Uterus (tissue), 4 donors: ENCODE measurements around the gene MGST2. TPM values are rescaled to one million over a fixed set of nuclear protein-coding genes. Genes with fewer than 3 reads are reported as not detected.

ENCODE experiments used
- DNase-seq, 2 donors: peaks; one replicate each; pipeline ENCODE4 v3.0.0-alpha.2; 2019 to 2020
- H3K27ac ChIP-seq, 2 donors: fragments of 200-600 bp; sonication (generic); 1 replicate in 1 of 2; 2 replicates in 1 of 2; pipeline ENCODE4 v1.5.1; 2016 to 2018
- H3K27me3 ChIP-seq, 2 donors: fragments of 200-600 bp; sonication (generic); one replicate each; pipeline ENCODE4 v1.5.1; 2018 to 2019; ENCODE audit warnings: control low read depth in 1 of 2
- H3K36me3 ChIP-seq, 2 donors: fragments of 200-600 bp; sonication (generic); one replicate each; pipeline ENCODE4 v1.5.1; 2019; ENCODE audit warnings: control low read depth in 1 of 2
- H3K4me1 ChIP-seq, 2 donors: fragments of 200-600 bp; sonication (generic); one replicate each; pipeline ENCODE4 v1.5.1; 2018 to 2019; ENCODE audit warnings: control low read depth in 1 of 2
- H3K4me3 ChIP-seq, 2 donors: fragments of 200-600 bp; sonication (generic); 1 replicate in 1 of 2; 2 replicates in 1 of 2; pipeline ENCODE4 v1.5.1; 2018 to 2019; ENCODE audit warnings: mild to moderate bottlenecking in 1 of 2
- H3K9me3 ChIP-seq, 2 donors: fragments of 200-600 bp; sonication (generic); one replicate each; pipeline ENCODE4 v1.5.1; 2019; ENCODE audit warnings: control low read depth in 1 of 2
- POLR2A ChIP-seq, 2 donors: fragments of 450-650 bp; IDR thresholded peaks; one replicate each; pipeline ENCODE4 v1.6.1; 2016; ENCODE audit warnings: antibody characterized with exemption in 2 of 2, mild to moderate bottlenecking in 1 of 2, moderate library complexity in 1 of 2
- intact Hi-C: fragments of 100-400 bp; cut with DNase I; formaldehyde crosslinking; loops from one replicate; pipeline ENCODE4 v1.15.1; 2023; ENCODE audit warnings: low total_unique reads
- total RNA-seq, 4 donors: library from RNA; depleted of rRNA in 3 of 4; stranded (reverse); fragments of >200 nt in 3 of 4; gene quantifications; one replicate each; pipeline versions ENCODE4 v1.1.0 to v1.2.4, GENCODE V29; 2014 to 2023
- TF ChIP-seq, protein P1 (sequence below), 4 experiments: fragments of 200-600 bp in 2 of 4; fragments of 450-650 bp in 2 of 4; sonication (generic) in 2 of 4; IDR thresholded peaks; one replicate each; pipeline ENCODE4 v1.5.1; 2016 to 2019; ENCODE audit warnings: antibody characterized with exemption in 4 of 4, mild to moderate bottlenecking in 2 of 4, moderate library complexity in 1 of 4
- donor health status: DM: yes; HTN: yes; CAD: no.

Gene MGST2
- total RNA-seq, 4 donors from 2014 or later, result 19.4 to 141 (median 40.7) TPM

DNA sequence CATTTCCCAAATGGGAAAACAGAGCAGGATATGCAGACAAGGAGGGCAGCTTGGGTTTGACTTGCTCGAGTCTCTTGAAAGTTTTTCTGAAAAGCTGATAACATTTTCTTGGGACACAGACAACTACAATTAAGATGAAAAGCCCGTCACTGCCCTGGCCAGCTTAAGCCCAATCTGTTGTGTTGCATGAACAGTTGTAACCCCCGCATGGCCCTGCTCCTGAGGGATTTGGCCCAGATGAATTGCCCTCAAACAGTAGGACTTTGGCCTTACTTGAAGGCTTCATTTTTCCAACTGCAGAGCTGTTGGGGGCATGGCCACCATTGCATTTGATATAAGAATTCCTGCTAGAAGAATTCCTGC is 40.5 kb upstream of the MGST2 start:
- TF ChIP-seq, protein P1, sequence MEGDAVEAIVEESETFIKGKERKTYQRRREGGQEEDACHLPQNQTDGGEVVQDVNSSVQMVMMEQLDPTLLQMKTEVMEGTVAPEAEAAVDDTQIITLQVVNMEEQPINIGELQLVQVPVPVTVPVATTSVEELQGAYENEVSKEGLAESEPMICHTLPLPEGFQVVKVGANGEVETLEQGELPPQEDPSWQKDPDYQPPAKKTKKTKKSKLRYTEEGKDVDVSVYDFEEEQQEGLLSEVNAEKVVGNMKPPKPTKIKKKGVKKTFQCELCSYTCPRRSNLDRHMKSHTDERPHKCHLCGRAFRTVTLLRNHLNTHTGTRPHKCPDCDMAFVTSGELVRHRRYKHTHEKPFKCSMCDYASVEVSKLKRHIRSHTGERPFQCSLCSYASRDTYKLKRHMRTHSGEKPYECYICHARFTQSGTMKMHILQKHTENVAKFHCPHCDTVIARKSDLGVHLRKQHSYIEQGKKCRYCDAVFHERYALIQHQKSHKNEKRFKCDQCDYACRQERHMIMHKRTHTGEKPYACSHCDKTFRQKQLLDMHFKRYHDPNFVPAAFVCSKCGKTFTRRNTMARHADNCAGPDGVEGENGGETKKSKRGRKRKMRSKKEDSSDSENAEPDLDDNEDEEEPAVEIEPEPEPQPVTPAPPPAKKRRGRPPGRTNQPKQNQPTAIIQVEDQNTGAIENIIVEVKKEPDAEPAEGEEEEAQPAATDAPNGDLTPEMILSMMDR (IDR thresholded peaks at IDR 0.05), result no peak
- no peak for TF ChIP-seq POLR2A (IDR thresholded peaks at IDR 0.05)
- Histone ChIP-seq H3K36me3 (no peaks in the 10 kb centered on the region), H3K27me3 (no peaks in the 10 kb centered on the region), H3K27ac (no peak overlapping the region), H3K9me3 (no peaks in the 10 kb centered on the region), H3K4me3 (no peak overlapping the region), H3K4me1 (no peaks in the 10 kb centered on the region)
- DNase-seq, result no peak
- intact Hi-C loops, result no loop called here

DNA sequence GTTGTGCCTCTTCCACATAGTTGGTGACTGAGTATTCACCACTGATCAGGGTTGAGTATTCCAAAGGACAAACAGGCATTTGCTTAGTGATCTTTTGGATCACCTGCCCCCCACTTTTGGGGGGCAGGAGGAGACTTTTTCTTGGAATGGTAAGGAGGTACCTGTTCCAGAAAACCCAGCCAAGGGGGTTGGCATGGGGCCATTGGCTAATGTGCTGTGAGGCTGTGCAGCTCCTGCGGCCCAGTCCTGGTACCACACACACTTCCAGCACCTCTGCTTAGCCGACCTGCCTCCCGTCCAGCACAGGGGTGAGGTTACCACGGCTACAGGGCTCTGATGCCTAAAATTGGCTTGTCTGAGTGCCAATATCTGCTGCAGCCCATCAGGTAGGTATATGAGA is 40.1 kb upstream of the MGST2 start:
- no peak overlapping the region for H3K27ac ChIP-seq
- no peaks in the 10 kb centered on the region for H3K9me3 ChIP-seq
- no peaks in the 10 kb centered on the region for H3K27me3 ChIP-seq
- intact Hi-C loops, result no loop called here
- DNase-seq, result no peak
- no peaks in the 10 kb centered on the region for H3K36me3 ChIP-seq
- no peak for TF ChIP-seq POLR2A (IDR thresholded peaks at IDR 0.05)
- TF ChIP-seq, protein P1 (IDR thresholded peaks at IDR 0.05), result no peak
- H3K4me1 ChIP-seq, result no peaks in the 10 kb centered on the region
- no peak overlapping the region for H3K4me3 ChIP-seq

DNA sequence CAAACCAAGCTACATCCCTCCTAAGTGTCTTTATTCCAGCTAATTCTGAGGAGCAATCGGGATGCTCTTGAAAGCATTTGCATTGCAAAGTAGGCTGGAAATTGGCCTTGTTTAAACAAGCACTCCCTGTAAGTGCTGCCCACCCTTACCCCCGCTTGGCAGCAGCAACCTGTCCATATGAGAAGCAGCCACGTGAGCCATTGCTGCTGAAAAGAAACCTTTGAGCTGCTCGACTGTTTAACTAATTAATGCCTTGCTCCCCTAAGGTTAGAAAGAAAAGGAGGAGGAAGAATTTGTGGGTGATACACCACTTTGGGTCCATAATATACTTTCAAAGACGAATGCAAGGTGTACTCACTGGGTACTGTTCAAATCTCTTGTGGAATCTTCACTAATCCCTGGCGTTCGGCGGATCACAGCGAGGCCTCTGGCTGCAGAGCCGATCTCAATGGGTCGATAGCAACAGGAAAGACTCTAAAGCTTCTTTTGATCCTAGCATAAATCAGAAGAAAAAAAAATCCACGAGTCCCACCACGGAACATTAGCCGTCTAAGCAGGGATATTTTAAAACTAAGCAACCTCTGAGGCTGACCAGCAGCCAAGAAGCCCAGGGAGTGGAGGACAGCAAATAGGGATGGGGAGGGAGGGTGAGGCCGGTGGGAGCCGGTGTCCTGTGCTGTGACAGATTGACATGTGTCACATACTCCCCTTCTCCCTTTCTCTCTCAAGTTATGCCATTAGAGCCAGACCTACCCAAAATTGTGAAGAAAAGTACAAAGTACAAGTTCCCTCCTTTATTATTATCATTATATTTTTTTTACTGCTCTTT is 37.2 kb upstream of the MGST2 start:
- Histone ChIP-seq H3K36me3 (no peaks in the 10 kb centered on the region), H3K9me3 (no peaks in the 10 kb centered on the region), H3K27ac (no peak overlapping the region), H3K4me3 (no peak overlapping the region), H3K4me1 (no peaks in the 10 kb centered on the region), H3K27me3 (no peaks in the 10 kb centered on the region)
- intact Hi-C loops, result no loop called here
- no peak for DNase-seq
- TF ChIP-seq, protein P1 (IDR thresholded peaks at IDR 0.05), result no peak
- no peak for TF ChIP-seq POLR2A (IDR thresholded peaks at IDR 0.05)

DNA sequence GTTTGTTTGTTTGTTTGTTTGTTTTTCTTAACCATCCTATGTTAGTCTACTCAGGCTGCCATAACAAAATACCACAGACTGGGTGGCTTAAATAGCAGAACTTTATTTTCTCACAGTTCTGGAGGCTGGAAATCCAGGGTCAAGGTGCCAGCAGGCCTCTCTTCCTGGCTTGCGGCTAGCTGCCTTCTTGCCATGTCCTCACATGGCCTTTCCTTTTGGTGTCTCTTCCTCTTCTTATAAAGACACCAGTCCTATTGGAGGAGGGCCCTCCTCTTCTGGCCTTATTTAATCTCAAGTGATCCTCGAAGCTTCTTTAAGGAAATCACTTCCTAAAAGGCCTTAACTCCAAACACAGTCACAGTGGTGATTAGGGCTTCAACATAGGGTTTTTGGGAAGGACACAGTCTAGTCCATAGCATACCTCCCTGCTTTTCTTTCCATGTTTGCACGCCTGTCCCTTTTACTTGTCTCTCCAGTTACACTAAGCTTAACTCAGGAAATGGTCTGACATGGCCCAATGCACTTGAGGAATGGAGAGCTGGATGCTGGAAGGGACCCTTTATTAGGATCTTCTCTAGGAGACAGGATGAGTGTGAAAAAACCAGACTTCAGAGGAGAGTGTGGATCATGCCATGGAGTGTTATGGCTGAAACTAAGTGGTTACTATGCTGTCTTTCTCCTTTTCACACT is 36.0 kb upstream of the MGST2 start:
- no peak overlapping the region for H3K27ac ChIP-seq
- intact Hi-C loops, result loop anchor here (10.0 kb wide), 1 partner anchor 135 kb away; no protein-coding TSS in a partner anchor
- TF ChIP-seq POLR2A (IDR thresholded peaks at IDR 0.05), result no peak
- TF ChIP-seq, protein P1 (IDR thresholded peaks at IDR 0.05), result no peak
- no peaks in the 10 kb centered on the region for H3K27me3 ChIP-seq
- H3K9me3 ChIP-seq, result no peaks in the 10 kb centered on the region
- DNase-seq, result no peak
- H3K36me3 ChIP-seq, result no peaks in the 10 kb centered on the region
- no peak overlapping the region for H3K4me3 ChIP-seq
- H3K4me1 ChIP-seq, result no peaks in the 10 kb centered on the region

DNA sequence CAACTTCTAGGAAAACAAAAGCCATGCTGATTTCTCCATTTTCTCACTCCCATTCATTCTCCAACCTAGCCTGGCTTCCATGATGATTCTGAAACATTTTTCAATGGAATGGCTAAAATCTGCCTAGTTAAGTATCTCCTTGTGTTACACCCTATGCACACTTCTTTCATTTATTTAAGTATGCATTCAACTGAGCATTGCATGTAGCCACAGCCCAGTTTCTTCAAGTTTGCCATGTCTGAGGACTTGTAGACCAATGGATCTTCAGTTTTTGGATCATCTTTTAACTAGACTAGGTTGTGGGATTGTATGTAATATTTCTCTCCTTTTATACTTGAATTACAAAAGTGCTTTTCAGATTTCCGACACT is 35.5 kb upstream of the MGST2 start:
- intact Hi-C loops, result loop anchor here (10.0 kb wide), 1 partner anchor 135 kb away; no protein-coding TSS in a partner anchor
- no peaks in the 10 kb centered on the region for H3K36me3 ChIP-seq
- H3K4me1 ChIP-seq, result no peaks in the 10 kb centered on the region
- H3K27ac ChIP-seq, result no peak overlapping the region
- H3K9me3 ChIP-seq, result no peaks in the 10 kb centered on the region
- TF ChIP-seq POLR2A (IDR thresholded peaks at IDR 0.05), result no peak
- TF ChIP-seq, protein P1 (IDR thresholded peaks at IDR 0.05), result no peak
- no peak for DNase-seq
- no peaks in the 10 kb centered on the region for H3K27me3 ChIP-seq
- no peak overlapping the region for H3K4me3 ChIP-seq
